Caco-2 (cell line): ENCODE measurements around the gene RPA1. TPM values are rescaled to one million over a fixed set of nuclear protein-coding genes. Genes with fewer than 3 reads are reported as not detected.

ENCODE experiments used
- BruUV-seq: library from RNA; stranded (reverse); fragments of 400-500 nt; replicated peaks from 2 replicates; lab custom pipeline; 2021; lab: Mats Ljungman, UMichigan
- CTCF ChIA-PET: fragments of 300-600 bp; sonication (Branson Sonifier 250); formaldehyde crosslinking; loops from one replicate; lab custom pipeline; 2022; ENCODE audit warnings: antibody characterized with exemption; lab: Charles Lee
- POLR2A ChIA-PET: fragments of 300-600 bp; sonication (Branson Sonifier 250); formaldehyde crosslinking; loops from one replicate; lab custom pipeline; 2022; ENCODE audit warnings: antibody characterized with exemption; lab: Charles Lee
- DNase-seq, 2 experiments: peaks; one replicate each; pipeline versions ENCODE4 v3.0.0 to v3.0.0-alpha.2; 2020 to 2022
- H3K27me3 ChIP-seq: replicated peaks from 2 replicates; pipeline ENCODE4 v1.6.0; 2011; ENCODE audit warnings: low read length; ENCODE audit not compliant: control insufficient read depth, insufficient read depth
- H3K36me3 ChIP-seq: 2 replicates; pipeline ENCODE4 v1.5.1; 2011; ENCODE audit warnings: low read length; ENCODE audit not compliant: control insufficient read depth, insufficient read depth
- H3K4me1 ChIP-seq: fragments of 250-450 bp; sonication (Bioruptor Pico); 2 replicates; pipeline ENCODE4 v1.5.1; 2020; ENCODE audit warnings: mild to moderate bottlenecking
- H3K4me3 ChIP-seq: 2 replicates; pipeline ENCODE4 v1.5.1; 2011; ENCODE audit warnings: low read depth, mild to moderate bottlenecking, control low read depth, low read length
- H3K9me3 ChIP-seq: fragments of 250-450 bp; sonication (Bioruptor Pico); 2 replicates; pipeline ENCODE4 v1.5.1; 2020; ENCODE audit warnings: mild to moderate bottlenecking, moderate library complexity
- H3K27ac Mint-ChIP-seq: one replicate; pipeline ENCODE4 v1.8.0; 2022; ENCODE audit warnings: mixed read lengths; ENCODE audit not compliant: unreplicated experiment
- H3K27me3 Mint-ChIP-seq: one replicate; pipeline ENCODE4 v1.8.0; 2022; ENCODE audit warnings: mixed read lengths; ENCODE audit not compliant: insufficient read depth, unreplicated experiment
- H3K36me3 Mint-ChIP-seq: one replicate; pipeline ENCODE4 v1.8.0; 2022; ENCODE audit warnings: mild to moderate bottlenecking, mixed read lengths; ENCODE audit not compliant: insufficient read depth, unreplicated experiment
- H3K4me1 Mint-ChIP-seq: one replicate; pipeline ENCODE4 v1.8.0; 2022; ENCODE audit warnings: low read depth, mixed read lengths; ENCODE audit not compliant: unreplicated experiment
- H3K4me3 Mint-ChIP-seq: one replicate; pipeline ENCODE4 v1.8.0; 2022; ENCODE audit warnings: mild to moderate bottlenecking, moderate library complexity, mixed read lengths; ENCODE audit not compliant: unreplicated experiment
- H3K9me3 Mint-ChIP-seq: one replicate; pipeline ENCODE4 v1.8.0; 2022; ENCODE audit warnings: mixed read lengths; ENCODE audit not compliant: unreplicated experiment
- CTCF ChIP-seq, 2 experiments: fragments of 200-600 bp in 1 of 2; IDR thresholded peaks; 1 replicate in 1 of 2; 2 replicates in 1 of 2; pipeline versions ENCODE4 v1.5.1 to v1.8.0; 2011 to 2022; ENCODE audit warnings: antibody characterized with exemption in 1 of 2, control low read depth in 1 of 2, inconsistent platforms in 1 of 2, low read depth in 1 of 2, low read length in 1 of 2, mild to moderate bottlenecking in 1 of 2, moderate library complexity in 1 of 2; ENCODE audit not compliant: insufficient read depth in 1 of 2, severe bottlenecking in 1 of 2, unreplicated experiment in 1 of 2
- intact Hi-C: fragments of 100-400 bp; cut with micrococcal nuclease; formaldehyde crosslinking; loops from one replicate; pipeline ENCODE4 v1.10.0; 2022; ENCODE audit not compliant: unreplicated experiment
- total RNA-seq: library from RNA; stranded (reverse); gene quantifications from 2 replicates; pipeline ENCODE4 v1.2.3, GENCODE V29; 2022

RPA1 gene
- total RNA-seq, 1 experiment from 2014 or later = 167 TPM

DNA sequence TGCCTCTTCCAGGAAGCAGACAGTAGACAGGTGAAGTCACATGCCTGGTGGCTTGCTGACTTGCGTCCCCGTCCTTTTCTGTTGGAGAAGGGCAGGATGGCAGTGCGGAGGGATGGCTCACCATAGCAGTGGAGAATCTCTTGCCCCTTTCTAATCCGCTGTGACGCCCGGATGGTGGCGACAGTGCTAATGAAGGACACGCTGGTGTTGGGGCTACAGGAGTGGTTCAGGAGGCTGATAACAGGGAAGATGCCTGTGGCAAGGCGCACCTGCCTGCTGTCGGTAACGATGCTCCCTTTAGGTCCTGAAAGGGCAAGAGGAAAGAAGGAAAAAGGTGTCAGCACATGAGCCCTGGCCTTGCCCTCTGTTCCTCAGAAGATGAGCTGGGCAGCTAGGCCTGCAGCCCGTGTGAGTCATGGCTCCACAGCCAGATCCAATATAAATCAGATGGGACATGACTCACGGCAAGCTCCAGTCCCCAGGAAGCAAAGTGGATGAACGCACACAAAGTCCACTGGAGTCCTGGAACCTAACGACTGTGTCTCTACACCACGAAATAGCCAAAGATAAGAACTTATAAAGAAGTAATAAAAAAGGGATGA is 42.4 kb upstream of the RPA1 start:
- Mint-ChIP-seq H3K27ac (peak overlapping the region; percentile 10), H3K4me3 (no peak overlapping the region), H3K27me3 (no peaks in the 10 kb centered on the region), H3K4me1 (no peaks in the 10 kb centered on the region), H3K36me3 (peaks cover 45% of the 10 kb centered on the region), H3K9me3 (no peaks in the 10 kb centered on the region)
- no peak for TF ChIP-seq CTCF (IDR thresholded peaks at IDR 0.05; ENCODE audit: insufficient read depth in 1 of 2, low read depth in 1 of 2, low read length in 1 of 2, severe bottlenecking in 1 of 2, unreplicated experiment in 1 of 2)
- intact Hi-C loops = no loop called here
- ChIA-PET CTCF (interaction anchor here (0.7 to 1.0 kb wide), 4 partner anchors 66 to 158 kb away, joined by 3 read pairs; no protein-coding TSS in a partner anchor), POLR2A (interaction anchor here (0.6 kb wide), 1 partner anchor 70 kb away, joined by 3 read pairs; no protein-coding TSS in a partner anchor)
- Histone ChIP-seq H3K27me3 (no peaks in the 10 kb centered on the region), H3K9me3 (no peaks in the 10 kb centered on the region), H3K36me3 (peaks cover 2% of the 10 kb centered on the region; the same call in 1 of the 2 replicates), H3K4me3 (no peak overlapping the region), H3K4me1 (peaks cover 4% of the 10 kb centered on the region; the same call in 1 of the 2 replicates)
- DNase-seq = no peak
- no TSS peak for BruUV-seq

GRCh38 chr17:1789936-1790335 is 39.9 kb upstream of the RPA1 start:
- TF ChIP-seq CTCF (IDR thresholded peaks at IDR 0.05; ENCODE audit: insufficient read depth in 1 of 2, low read depth in 1 of 2, low read length in 1 of 2, severe bottlenecking in 1 of 2, unreplicated experiment in 1 of 2) = no peak
- Mint-ChIP-seq H3K4me3 (no peak overlapping the region), H3K27ac (no peak overlapping the region), H3K9me3 (no peaks in the 10 kb centered on the region), H3K27me3 (no peaks in the 10 kb centered on the region), H3K36me3 (peaks cover 30% of the 10 kb centered on the region), H3K4me1 (no peaks in the 10 kb centered on the region)
- no peaks in the 10 kb centered on the region for H3K9me3 ChIP-seq
- POLR2A ChIA-PET = no interaction called here
- no peak for DNase-seq
- H3K27me3 ChIP-seq = no peaks in the 10 kb centered on the region
- H3K4me3 ChIP-seq = no peak overlapping the region
- intact Hi-C loops = no loop called here
- BruUV-seq = no TSS peak
- peaks cover 2% of the 10 kb centered on the region; the same call in 1 of the 2 replicates for H3K36me3 ChIP-seq
- no peaks in the 10 kb centered on the region for H3K4me1 ChIP-seq
- CTCF ChIA-PET = no interaction called here

DNA sequence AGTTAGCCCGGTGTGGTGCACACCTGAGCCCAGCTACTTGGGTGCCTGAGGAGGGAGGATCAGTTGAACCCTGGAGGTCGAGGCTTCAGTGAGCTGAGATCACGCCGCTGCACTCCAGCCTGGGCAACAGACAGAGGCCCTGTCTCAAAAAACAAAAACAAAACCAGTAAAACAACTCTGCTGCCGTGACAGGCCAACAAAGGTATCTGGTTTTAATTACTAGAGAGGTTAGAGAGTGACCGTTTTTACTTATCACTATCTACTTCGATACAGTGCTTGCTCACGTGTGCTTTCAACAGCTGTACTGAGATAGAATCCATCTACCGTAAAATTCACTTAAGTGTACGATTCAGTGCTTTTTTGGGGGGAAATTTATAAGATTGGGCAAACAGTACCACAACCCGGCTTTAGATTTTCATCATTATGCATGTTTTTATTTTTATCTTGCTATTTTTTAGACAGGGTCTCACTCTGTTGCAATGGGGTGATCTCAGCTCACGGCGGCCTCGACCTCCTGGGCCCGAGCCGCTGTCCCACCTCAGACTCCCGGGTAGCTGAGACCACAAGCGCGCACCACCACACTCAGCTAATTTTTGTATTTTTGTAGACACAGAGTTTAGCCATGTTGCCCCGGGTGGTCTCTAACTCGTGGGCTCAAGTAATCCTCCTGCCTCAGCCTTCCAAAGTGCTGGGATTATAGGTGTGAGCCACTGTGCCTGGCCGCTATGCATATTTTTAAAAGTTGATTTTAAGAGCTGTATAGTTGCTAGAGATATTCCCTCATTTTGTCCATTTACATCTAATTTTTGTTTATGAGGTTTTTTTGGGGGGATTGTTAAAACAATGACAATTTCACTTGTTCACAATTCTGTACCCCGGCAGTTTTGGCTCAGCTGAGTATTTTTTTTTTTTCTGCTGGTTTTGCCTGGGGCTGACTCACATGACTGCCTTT is 37.0 kb upstream of the RPA1 start:
- DNase-seq = no peak
- ChIA-PET POLR2A (no interaction called here), CTCF (interaction anchor here (0.6 kb wide), 1 partner anchor 69 kb away, joined by 6 read pairs; no protein-coding TSS in a partner anchor)
- Mint-ChIP-seq H3K4me1 (no peaks in the 10 kb centered on the region), H3K27me3 (no peaks in the 10 kb centered on the region), H3K4me3 (no peak overlapping the region), H3K36me3 (peaks cover 40% of the 10 kb centered on the region), H3K27ac (no peak overlapping the region), H3K9me3 (no peaks in the 10 kb centered on the region)
- Histone ChIP-seq H3K36me3 (no peaks in the 10 kb centered on the region), H3K9me3 (no peaks in the 10 kb centered on the region), H3K4me3 (no peak overlapping the region), H3K27me3 (no peaks in the 10 kb centered on the region), H3K4me1 (no peaks in the 10 kb centered on the region)
- no peak for TF ChIP-seq CTCF (IDR thresholded peaks at IDR 0.05; ENCODE audit: insufficient read depth in 1 of 2, low read depth in 1 of 2, low read length in 1 of 2, severe bottlenecking in 1 of 2, unreplicated experiment in 1 of 2)
- no TSS peak for BruUV-seq
- intact Hi-C loops = no loop called here
